Coronary artery (tissue), 2 donors: ENCODE data around the gene MAST3.
"Not testable (repeated sequence)": the region's sequence is repeated elsewhere in the genome, so short reads cannot be mapped to it uniquely, and the experiment has no call there.

Source experiments
- DNase-seq: peaks from one replicate; pipeline ENCODE4 v3.0.0-alpha.2; 2017; ENCODE audit warnings: low spot score
- H3K27ac ChIP-seq, 2 donors: fragments of 200-600 bp; sonication (generic); one replicate each; pipeline ENCODE4 v1.5.1; 2016 to 2019
- H3K4me3 ChIP-seq: fragments of 200-600 bp; sonication (generic); 2 replicates; pipeline ENCODE4 v1.5.1; 2016; ENCODE audit warnings: mild to moderate bottlenecking, moderate library complexity
- CTCF ChIP-seq: fragments of 200-600 bp; sonication (generic); IDR thresholded peaks from one replicate; pipeline ENCODE4 v1.5.1; 2019; ENCODE audit warnings: antibody characterized with exemption

Gene MAST3

GRCh38 chr19:18085702-18086457 lies 11.7 kb upstream of the MAST3 start:
- no peak for TF ChIP-seq CTCF
- no peak overlapping the region for H3K27ac ChIP-seq
- H3K4me3 ChIP-seq = no peak overlapping the region
- DNase-seq = no peak

GRCh38 chr19:18086590-18087138 lies 10.9 kb upstream of the MAST3 start, which contains the start of gene IL12RB1:
TSS of gene IL12RB1 (minus strand) at chr19:18086934. CDS start at chr19:18086823, 111 bp downstream.
- DNase-seq = no peak
- no peak for TF ChIP-seq CTCF
- no peak within 1 kb of the TSS for H3K27ac ChIP-seq
- peak within 1 kb of the TSS; percentile 52 for H3K4me3 ChIP-seq

GRCh38 chr19:18089096-18089541 lies 8.5 kb upstream of the MAST3 start:
- H3K27ac ChIP-seq = peak overlapping the region in 1 of 2 donors; percentile 48
- not testable (repeated sequence) for H3K4me3 ChIP-seq, DNase-seq

GRCh38 chr19:18089726-18090125 lies 7.9 kb upstream of the MAST3 start:
- H3K4me3 ChIP-seq = no peak overlapping the region
- TF ChIP-seq CTCF = no peak
- H3K27ac ChIP-seq = peak overlapping the region in 1 of 2 donors; percentile 57
- no peak for DNase-seq

GRCh38 chr19:18090545-18091216 lies 6.9 kb upstream of the MAST3 start:
- Histone ChIP-seq H3K4me3 (no peak overlapping the region), H3K27ac (peak overlapping the region in 1 of 2 donors; percentile 57)
- no peak for TF ChIP-seq CTCF
- no peak for DNase-seq

GRCh38 chr19:18091217-18091608 lies 6.4 kb upstream of the MAST3 start:
- Histone ChIP-seq H3K27ac (peak overlapping the region in 1 of 2 donors; percentile 57), H3K4me3 (no peak overlapping the region)
- no peak for TF ChIP-seq CTCF
- no peak for DNase-seq

GRCh38 chr19:18093439-18094161 lies 4.0 kb upstream of the MAST3 start:
- peak overlapping the region; percentile 44 to 74 for H3K27ac ChIP-seq
- no peak for TF ChIP-seq CTCF
- no peak for DNase-seq
- H3K4me3 ChIP-seq = no peak overlapping the region
